ENCODE data around the gene SPRR1A.

Gene SPRR1A

DNA sequence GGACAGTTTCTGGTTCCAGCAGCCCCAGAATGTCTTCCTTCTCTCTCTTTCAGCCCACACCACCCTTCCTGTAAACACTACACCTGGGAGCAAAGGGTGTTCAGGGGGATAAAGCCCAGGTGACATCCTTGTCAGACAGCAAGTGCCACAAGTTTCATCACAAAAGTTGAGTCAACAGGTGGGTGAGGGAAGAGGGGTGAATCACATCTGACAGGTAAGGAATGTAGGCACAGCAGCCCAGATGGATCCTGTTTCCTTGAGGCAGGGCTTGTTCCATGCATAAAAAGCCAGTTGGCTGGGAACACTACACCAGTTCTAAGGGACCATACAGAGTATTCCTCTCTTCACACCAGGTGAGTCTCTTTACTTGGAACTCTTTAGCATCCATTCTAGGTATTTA, 47.0 kb downstream of the SPRR1A start, which contains the start of gene SPRR1B:
TSS of gene SPRR1B (plus strand) at position 309 of the 400 bp plus-strand sequence. CDS start 1,143 bp downstream, outside the sequence.
- TF ChIP-seq ZFX (IDR thresholded peaks at IDR 0.05) = no peak
- TF ChIP-seq, protein P1, sequence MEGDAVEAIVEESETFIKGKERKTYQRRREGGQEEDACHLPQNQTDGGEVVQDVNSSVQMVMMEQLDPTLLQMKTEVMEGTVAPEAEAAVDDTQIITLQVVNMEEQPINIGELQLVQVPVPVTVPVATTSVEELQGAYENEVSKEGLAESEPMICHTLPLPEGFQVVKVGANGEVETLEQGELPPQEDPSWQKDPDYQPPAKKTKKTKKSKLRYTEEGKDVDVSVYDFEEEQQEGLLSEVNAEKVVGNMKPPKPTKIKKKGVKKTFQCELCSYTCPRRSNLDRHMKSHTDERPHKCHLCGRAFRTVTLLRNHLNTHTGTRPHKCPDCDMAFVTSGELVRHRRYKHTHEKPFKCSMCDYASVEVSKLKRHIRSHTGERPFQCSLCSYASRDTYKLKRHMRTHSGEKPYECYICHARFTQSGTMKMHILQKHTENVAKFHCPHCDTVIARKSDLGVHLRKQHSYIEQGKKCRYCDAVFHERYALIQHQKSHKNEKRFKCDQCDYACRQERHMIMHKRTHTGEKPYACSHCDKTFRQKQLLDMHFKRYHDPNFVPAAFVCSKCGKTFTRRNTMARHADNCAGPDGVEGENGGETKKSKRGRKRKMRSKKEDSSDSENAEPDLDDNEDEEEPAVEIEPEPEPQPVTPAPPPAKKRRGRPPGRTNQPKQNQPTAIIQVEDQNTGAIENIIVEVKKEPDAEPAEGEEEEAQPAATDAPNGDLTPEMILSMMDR (conservative IDR thresholded peaks at IDR 0.05) = no peak
- H3K27ac ChIP-seq = no peak within 1 kb of the TSS

DNA sequence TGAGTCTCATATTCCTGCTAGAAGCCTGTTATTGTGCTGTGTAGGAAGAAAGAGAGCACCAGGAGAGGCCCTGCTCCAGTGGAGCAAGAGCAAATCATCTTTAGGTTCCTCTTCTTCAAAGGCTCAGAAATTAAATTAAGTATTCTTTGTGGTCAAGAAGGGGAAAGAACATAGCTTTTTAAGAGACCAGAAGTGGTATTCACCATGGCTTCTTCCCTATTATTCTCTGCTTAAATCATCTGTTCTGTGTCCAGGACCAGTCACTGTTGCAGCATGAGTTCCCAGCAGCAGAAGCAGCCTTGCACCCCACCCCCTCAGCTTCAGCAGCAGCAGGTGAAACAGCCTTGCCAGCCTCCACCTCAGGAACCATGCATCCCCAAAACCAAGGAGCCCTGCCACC, 48.2 kb downstream of the SPRR1A start:
- no peak overlapping the region for H3K27ac ChIP-seq
- TF ChIP-seq, protein P1 (conservative IDR thresholded peaks at IDR 0.05) = no peak
- no peak for TF ChIP-seq ZFX (IDR thresholded peaks at IDR 0.05)

DNA sequence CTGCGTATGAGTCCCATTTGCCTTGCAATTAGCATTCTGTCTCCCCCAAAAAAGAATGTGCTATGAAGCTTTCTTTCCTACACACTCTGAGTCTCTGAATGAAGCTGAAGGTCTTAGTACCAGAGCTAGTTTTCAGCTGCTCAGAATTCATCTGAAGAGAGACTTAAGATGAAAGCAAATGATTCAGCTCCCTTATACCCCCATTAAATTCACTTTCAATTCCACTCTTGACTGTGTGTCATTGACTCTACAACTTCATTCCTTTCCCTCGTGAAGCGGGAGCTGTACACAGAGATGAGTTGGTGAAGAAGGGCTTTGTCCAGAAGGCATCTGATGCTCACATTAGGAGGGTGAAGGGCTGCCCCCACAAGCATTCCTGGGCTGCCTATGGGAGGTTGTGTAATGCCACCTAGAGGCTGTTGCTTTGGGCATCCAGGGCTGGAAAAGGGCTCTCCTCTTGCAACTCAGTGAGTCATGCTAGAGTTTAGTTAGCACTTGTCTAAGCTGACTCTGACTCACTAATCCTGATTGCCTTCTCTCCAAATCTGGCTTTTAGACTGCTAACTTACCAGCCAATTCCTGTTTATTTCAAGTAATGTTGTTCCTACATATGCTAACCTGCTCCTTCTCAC, 48.9 kb downstream of the SPRR1A start:
- no peak overlapping the region for H3K27ac ChIP-seq
- TF ChIP-seq ZFX (IDR thresholded peaks at IDR 0.05) = no peak
- TF ChIP-seq, protein P1 (conservative IDR thresholded peaks at IDR 0.05) = peak; percentile 43

DNA sequence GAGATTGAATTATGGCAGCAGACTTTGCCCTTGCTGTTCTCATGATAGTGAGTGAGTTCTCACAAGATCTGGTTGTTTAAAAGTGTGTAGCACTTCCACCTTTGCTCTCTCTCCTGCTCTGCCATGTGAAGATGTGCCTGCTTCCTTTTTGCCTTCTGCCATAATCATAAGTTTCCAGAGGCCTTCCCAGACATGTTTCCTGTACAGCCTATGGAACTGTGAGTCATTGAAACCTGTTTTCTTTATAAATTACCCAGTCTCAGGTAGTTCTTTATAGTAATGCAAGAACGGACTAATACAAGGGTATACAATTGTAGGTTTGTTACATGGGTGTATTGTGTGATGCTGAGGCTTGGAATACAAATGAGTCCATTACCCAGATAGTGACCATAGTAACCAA, 51.3 kb downstream of the SPRR1A start:
- no peak overlapping the region for H3K27ac ChIP-seq
- TF ChIP-seq ZFX (IDR thresholded peaks at IDR 0.05) = no peak
- TF ChIP-seq, protein P1 (conservative IDR thresholded peaks at IDR 0.05) = no peak
